ENCODE results near the gene PSME2. TPM values are rescaled to one million over a fixed set of nuclear protein-coding genes. Genes with fewer than 3 reads are reported as not detected.

PSME2 gene
- total RNA-seq, 1 donor from 2014 or later = 110 TPM

DNA sequence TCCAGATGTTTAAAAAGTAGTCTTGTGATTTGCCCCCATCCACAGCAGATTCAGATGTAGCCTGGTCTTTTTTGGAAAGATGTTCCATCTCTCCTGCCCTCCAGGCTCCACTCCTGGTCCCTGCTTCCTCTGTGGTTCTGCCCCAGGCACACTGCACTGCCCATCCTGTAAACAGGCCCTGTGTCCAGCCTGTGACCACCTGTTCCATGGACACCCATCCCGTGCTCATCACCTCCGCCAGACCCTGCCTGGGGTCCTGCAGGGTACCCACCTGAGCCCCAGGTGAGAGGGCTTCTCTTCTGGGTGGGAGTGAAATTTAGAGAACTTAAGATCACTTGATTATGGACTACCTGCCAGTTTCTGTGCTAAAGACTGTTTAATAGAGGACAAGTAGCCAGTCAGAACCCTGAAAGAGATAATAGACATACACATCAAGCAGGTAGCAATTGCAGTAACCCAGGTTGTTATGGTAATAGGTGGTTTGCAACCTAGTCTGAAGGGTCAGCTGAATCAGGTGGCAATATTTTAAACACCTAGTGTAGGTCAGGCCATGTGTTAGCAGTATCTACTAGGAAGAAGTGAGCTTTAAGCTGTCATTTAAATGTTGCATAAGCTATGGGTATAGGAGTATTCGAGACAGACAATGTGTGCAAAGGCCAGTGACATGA, 3.0 kb upstream of the PSME2 start:
- Histone ChIP-seq H3K4me3 (ENCODE audit: low read depth, low read length) (no peak overlapping the region), H3K36me3 (ENCODE audit: control insufficient read depth, insufficient read depth, low read length) (peaks cover 8% of the 10 kb centered on the region), H3K27me3 (ENCODE audit: control insufficient read depth, insufficient read depth, low read length) (no peaks in the 10 kb centered on the region)
- TF ChIP-seq, protein P1, sequence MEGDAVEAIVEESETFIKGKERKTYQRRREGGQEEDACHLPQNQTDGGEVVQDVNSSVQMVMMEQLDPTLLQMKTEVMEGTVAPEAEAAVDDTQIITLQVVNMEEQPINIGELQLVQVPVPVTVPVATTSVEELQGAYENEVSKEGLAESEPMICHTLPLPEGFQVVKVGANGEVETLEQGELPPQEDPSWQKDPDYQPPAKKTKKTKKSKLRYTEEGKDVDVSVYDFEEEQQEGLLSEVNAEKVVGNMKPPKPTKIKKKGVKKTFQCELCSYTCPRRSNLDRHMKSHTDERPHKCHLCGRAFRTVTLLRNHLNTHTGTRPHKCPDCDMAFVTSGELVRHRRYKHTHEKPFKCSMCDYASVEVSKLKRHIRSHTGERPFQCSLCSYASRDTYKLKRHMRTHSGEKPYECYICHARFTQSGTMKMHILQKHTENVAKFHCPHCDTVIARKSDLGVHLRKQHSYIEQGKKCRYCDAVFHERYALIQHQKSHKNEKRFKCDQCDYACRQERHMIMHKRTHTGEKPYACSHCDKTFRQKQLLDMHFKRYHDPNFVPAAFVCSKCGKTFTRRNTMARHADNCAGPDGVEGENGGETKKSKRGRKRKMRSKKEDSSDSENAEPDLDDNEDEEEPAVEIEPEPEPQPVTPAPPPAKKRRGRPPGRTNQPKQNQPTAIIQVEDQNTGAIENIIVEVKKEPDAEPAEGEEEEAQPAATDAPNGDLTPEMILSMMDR (IDR thresholded peaks at IDR 0.05; ENCODE audit: insufficient read depth, low read length, poor library complexity, severe bottlenecking) = no peak
- no peak for DNase-seq (ENCODE audit: low read depth)

DNA sequence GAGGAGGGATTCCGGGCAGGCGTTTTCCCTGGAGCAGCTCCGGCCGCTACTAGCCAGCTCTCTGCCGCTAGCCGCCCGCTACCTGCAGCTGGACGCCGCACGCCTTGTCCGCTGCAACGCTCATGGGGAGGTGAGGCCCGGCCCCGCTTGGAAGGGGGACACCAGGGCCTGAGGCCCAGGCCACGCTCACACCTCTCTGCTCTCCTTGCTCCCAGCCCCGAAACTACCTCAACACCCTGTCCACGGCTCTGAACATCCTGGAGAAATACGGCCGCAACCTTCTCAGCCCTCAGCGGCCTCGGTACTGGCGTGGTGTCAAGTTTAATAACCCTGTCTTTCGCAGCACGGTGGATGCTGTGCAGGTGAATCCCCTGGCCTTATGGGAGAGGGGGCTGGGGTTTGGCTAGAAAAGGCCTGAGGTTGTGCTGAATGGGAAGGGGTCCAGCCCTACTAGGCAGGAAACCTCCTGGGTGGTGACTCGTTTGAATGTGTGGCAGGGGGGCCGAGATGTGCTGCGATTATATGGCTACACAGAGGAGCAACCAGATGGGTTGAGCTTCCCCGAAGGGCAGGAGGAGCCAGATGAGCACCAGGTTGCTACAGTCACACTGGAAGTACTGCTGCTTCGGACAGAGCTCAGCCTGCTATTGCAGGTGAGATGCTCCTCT, 1.5 kb upstream of the PSME2 start:
- peaks cover 8% of the 10 kb centered on the region for H3K36me3 ChIP-seq (ENCODE audit: control insufficient read depth, insufficient read depth, low read length)
- DNase-seq (ENCODE audit: low read depth) = no peak
- no peaks in the 10 kb centered on the region for H3K27me3 ChIP-seq (ENCODE audit: control insufficient read depth, insufficient read depth, low read length)
- TF ChIP-seq, protein P1 (IDR thresholded peaks at IDR 0.05; ENCODE audit: insufficient read depth, low read length, poor library complexity, severe bottlenecking) = no peak
- peak overlapping the region; percentile 89 for H3K4me3 ChIP-seq (ENCODE audit: low read depth, low read length)

DNA sequence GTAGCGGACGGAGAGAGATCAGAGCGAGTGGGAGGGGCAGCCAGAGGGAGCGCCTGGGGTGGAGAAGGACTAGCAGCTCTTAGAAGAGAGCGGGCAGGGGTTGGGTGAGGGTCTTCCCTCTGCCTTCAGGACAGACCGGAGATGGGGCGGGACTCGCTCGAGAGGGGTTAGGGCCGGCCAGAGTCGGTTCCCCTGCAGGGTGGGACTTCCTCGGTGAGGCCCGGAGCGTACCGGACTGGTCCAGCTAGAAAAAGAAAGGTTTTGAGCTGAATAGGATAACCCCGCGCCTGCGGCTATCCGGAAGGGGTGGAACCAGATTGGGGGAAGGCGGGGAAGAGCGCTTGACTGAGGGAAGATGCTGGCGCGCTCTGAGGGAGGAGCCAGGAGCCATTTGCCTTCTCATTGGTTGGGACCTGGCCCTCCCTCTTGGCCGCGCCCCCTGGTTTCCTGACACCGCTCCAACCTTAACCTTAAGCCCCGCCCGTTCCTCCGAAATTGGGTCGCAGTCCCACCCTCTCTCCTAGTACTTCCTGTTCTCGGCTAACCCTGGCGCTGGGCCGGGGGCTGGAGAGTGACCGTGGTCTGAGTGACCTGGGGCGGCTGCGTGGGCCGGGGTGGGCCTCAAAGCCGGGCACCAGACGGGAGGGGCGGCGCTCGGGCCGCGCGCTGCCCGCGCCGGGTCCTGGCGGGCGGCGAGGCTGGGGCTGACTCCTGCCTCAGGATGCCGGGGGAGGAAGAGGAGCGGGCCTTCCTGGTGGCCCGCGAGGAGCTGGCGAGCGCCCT, 759 bp upstream of the PSME2 start, which contains the start of gene RNF31:
TSS of gene RNF31 (plus strand) at position 521 of the 783 bp plus-strand sequence. CDS start at position 722, 201 bp downstream.
- peaks cover 8% of the 10 kb centered on the region for H3K36me3 ChIP-seq (ENCODE audit: control insufficient read depth, insufficient read depth, low read length)
- TF ChIP-seq, protein P1 (IDR thresholded peaks at IDR 0.05; ENCODE audit: insufficient read depth, low read length, poor library complexity, severe bottlenecking) = no peak
- peak; percentile 92 for DNase-seq (ENCODE audit: low read depth)
- H3K4me3 ChIP-seq (ENCODE audit: low read depth, low read length) = peak within 1 kb of the TSS; percentile 89
- no peaks in the 10 kb centered on the region for H3K27me3 ChIP-seq (ENCODE audit: control insufficient read depth, insufficient read depth, low read length)

DNA sequence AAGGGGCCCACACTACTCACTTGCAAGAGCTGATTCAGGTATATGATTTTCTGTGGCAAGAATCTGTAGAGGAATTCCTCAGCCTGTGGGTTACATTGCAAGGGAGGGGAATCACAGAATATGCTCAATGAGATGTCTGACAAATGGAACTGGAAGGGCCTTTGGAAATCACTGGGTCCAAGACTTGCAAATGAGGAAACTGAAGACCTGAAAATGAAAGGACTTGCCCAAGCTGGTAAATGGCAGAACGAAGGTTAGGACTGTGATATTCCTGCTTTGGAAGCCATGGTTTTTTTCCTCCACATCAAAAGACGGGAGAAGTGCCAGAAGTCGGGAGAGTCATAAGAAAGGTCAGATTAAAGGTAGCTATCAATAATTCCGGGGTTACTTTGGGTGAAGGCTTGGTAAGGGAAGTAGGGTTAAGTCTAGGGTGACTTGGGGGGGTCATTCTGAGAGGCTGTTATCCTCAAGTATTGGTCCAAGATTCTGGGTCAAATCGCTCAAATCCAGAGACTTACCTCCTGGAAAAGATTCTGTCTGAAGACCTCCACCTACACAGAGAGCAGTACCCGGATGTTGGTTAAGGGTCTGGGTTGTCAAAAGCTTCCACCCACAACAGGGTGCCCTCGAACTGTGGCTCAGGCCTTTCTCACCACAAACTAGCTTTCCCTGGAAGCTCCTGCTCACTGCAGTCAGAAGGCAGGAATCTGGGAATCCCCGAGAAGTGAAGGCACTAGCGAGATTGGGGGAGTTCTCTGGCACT, 539 bp downstream of the PSME2 start:
- TF ChIP-seq, protein P1 (IDR thresholded peaks at IDR 0.05; ENCODE audit: insufficient read depth, low read length, poor library complexity, severe bottlenecking) = no peak
- DNase-seq (ENCODE audit: low read depth) = no peak
- peak overlapping the region; percentile 89 for H3K4me3 ChIP-seq (ENCODE audit: low read depth, low read length)
- peaks cover 4% of the 10 kb centered on the region for H3K36me3 ChIP-seq (ENCODE audit: control insufficient read depth, insufficient read depth, low read length)
- no peaks in the 10 kb centered on the region for H3K27me3 ChIP-seq (ENCODE audit: control insufficient read depth, insufficient read depth, low read length)

DNA sequence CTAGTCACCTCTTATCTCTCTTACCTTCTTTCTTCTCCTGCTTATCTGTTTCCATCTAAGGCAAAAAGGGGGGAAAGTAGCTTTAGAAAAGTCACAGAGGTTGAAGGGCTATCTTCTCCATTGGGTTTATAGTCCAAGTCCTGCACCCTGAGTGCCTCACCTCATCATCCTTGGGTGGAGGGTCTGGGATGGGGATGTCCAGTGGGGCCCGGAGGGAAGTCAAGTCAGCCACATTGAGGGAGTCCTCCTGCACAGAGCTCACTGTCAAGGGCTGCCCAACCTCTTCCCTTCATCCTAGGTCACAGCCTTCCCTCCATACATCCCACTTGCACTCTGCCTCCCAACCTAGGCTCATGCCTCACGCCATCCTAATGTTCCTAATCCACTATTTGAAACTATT, 1.2 kb downstream of the PSME2 start:
- TF ChIP-seq, protein P1 (IDR thresholded peaks at IDR 0.05; ENCODE audit: insufficient read depth, low read length, poor library complexity, severe bottlenecking) = no peak
- H3K27me3 ChIP-seq (ENCODE audit: control insufficient read depth, insufficient read depth, low read length) = no peaks in the 10 kb centered on the region
- peaks cover 2% of the 10 kb centered on the region for H3K36me3 ChIP-seq (ENCODE audit: control insufficient read depth, insufficient read depth, low read length)
- no peak for DNase-seq (ENCODE audit: low read depth)
- H3K4me3 ChIP-seq (ENCODE audit: low read depth, low read length) = no peak overlapping the region

Measured in kidney epithelial cell (primary cell).